OCI-LY7 (cell line): ENCODE results near the gene OR10Z1. TPM values are rescaled to one million over a fixed set of nuclear protein-coding genes. Genes with fewer than 3 reads are reported as not detected.

Source experiments
- BruUV-seq: library from RNA; stranded (reverse); fragments of 400-500 nt; replicated peaks from 2 replicates; lab custom pipeline; 2021; lab: Mats Ljungman, UMichigan
- CTCF ChIA-PET: fragments of 300-600 bp; sonication (Branson Sonifier 250); formaldehyde crosslinking; loops from one replicate; lab custom pipeline; 2022; ENCODE audit warnings: antibody characterized with exemption; ENCODE audit not compliant: unreplicated experiment; lab: Charles Lee
- POLR2A ChIA-PET: fragments of 300-600 bp; sonication (Branson Sonifier 250); formaldehyde crosslinking; loops from one replicate; lab custom pipeline; 2022; ENCODE audit warnings: antibody characterized with exemption; lab: Charles Lee
- DNase-seq: peaks from one replicate; pipeline ENCODE4 v3.0.0-alpha.2; 2015; ENCODE audit warnings: low spot score
- H2AFZ ChIP-seq: fragments of 200-600 bp; sonication (generic), shearing (Covaris generic); 2 replicates; pipeline ENCODE4 v1.6.1; 2014; ENCODE audit warnings: mild to moderate bottlenecking, antibody characterized with exemption, low read length, moderate library complexity
- H3K27ac ChIP-seq: fragments of 200-600 bp; sonication (generic); 2 replicates; pipeline ENCODE4 v1.5.1; 2014; ENCODE audit warnings: mixed run types, low read depth, mild to moderate bottlenecking, moderate library complexity, low read length, inconsistent platforms; ENCODE audit not compliant: poor library complexity, severe bottlenecking
- H3K36me3 ChIP-seq: fragments of 200-600 bp; sonication (generic); 2 replicates; pipeline ENCODE4 v1.6.1; 2014; ENCODE audit warnings: mild to moderate bottlenecking, antibody characterized with exemption, low read length, moderate library complexity, mixed read lengths; ENCODE audit not compliant: insufficient read depth
- H3K4me1 ChIP-seq: fragments of 200-600 bp; sonication (generic); 2 replicates; pipeline ENCODE4 v1.5.1; 2014; ENCODE audit warnings: mild to moderate bottlenecking, low read length; ENCODE audit not compliant: insufficient read depth, poor library complexity, severe bottlenecking
- H3K4me2 ChIP-seq: fragments of 200-600 bp; sonication (generic); 2 replicates; pipeline ENCODE4 v1.6.1; 2014; ENCODE audit warnings: mild to moderate bottlenecking, low read length
- H3K4me3 ChIP-seq: fragments of 200-600 bp; sonication (generic); 2 replicates; pipeline ENCODE4 v1.5.1; 2014; ENCODE audit warnings: mild to moderate bottlenecking, low read depth, low read length; ENCODE audit not compliant: poor library complexity, severe bottlenecking
- H3K79me2 ChIP-seq: fragments of 200-600 bp; sonication (generic); 2 replicates; pipeline ENCODE4 v1.6.1; 2016; ENCODE audit warnings: low read depth, mild to moderate bottlenecking, low read length, moderate library complexity, mixed read lengths; ENCODE audit not compliant: insufficient read depth
- H3K9me2 ChIP-seq: fragments of 200-600 bp; sonication (generic); 2 replicates; pipeline ENCODE4 v1.6.1; 2016; ENCODE audit warnings: mild to moderate bottlenecking, low read length, mixed read lengths; ENCODE audit not compliant: insufficient read depth
- H3K9me3 ChIP-seq: fragments of 200-600 bp; sonication (generic); 2 replicates; pipeline ENCODE4 v1.6.1; 2014; ENCODE audit warnings: mild to moderate bottlenecking, mixed run types, low read length, mixed read lengths
- H4K20me1 ChIP-seq: fragments of 200-600 bp; sonication (generic); 2 replicates; pipeline ENCODE4 v1.6.1; 2014; ENCODE audit warnings: mild to moderate bottlenecking, antibody characterized with exemption, low read length, moderate library complexity, mixed read lengths; ENCODE audit not compliant: insufficient read depth
- EZH2phosphoT487 ChIP-seq: fragments of 200-600 bp; sonication (generic); IDR thresholded peaks from 2 replicates; pipeline ENCODE4 v1.6.1; 2018; ENCODE audit warnings: low read depth, borderline replicate concordance, mild to moderate bottlenecking, mixed run types, antibody characterized with exemption, low read length, moderate library complexity, mixed read lengths
- intact Hi-C: fragments of 100-400 bp; cut with micrococcal nuclease; formaldehyde crosslinking; loops from one replicate; pipeline ENCODE4 v1.10.0; 2022; ENCODE audit not compliant: unreplicated experiment
- total RNA-seq, 2 experiments: library from RNA; depleted of rRNA in 1 of 2; stranded (reverse); fragments of >200 nt in 1 of 2; shearing (Covaris generic) in 1 of 2; gene quantifications; 2 replicates each; pipeline ENCODE4 v1.2.3, GENCODE V29; 2014 to 2022
- TF ChIP-seq, protein P1 (sequence below): fragments of 200-600 bp; sonication (generic); conservative IDR thresholded peaks from 2 replicates; pipeline ENCODE4 v1.5.1; 2014; ENCODE audit warnings: mild to moderate bottlenecking, antibody characterized with exemption, low read length, moderate library complexity, mixed read lengths

The OR10Z1 gene
- total RNA-seq, 2 experiments from 2014 or later = not detected

DNA sequence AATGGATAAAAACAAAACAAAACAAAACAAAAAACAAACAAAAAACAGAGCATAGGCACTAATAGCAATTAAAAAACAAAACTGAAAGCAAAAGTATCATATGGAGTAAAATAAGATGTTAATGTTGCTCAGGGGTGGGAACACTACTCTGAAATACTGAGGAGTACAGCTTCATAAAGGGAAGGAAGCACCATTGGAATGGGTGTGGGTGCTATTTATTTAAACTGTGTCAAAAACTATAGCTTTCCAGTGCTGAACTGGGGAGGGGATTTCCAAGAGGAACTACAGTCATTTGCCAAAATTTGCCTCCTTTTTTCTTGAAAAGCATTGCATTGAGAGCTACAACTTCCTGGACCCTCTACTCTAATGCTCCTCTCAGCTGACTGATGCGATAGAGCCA, 41.4 kb downstream of the OR10Z1 start:
- Histone ChIP-seq H3K9me2 (no peaks in the 10 kb centered on the region), H3K79me2 (no peaks in the 10 kb centered on the region), H3K4me2 (no peak overlapping the region), H3K4me3 (no peak overlapping the region), H3K9me3 (no peaks in the 10 kb centered on the region), H4K20me1 (no peaks in the 10 kb centered on the region), H3K27ac (no peak overlapping the region), H3K36me3 (no peaks in the 10 kb centered on the region), H3K4me1 (peaks cover 4% of the 10 kb centered on the region), H2AFZ (no peak overlapping the region)
- intact Hi-C loops = no loop called here
- ChIA-PET CTCF (no interaction called here), POLR2A (interaction anchor here (0.7 kb wide), 1 partner anchor 31 kb away, joined by 3 read pairs; no protein-coding TSS in a partner anchor)
- no TSS peak for BruUV-seq
- TF ChIP-seq, protein P1, sequence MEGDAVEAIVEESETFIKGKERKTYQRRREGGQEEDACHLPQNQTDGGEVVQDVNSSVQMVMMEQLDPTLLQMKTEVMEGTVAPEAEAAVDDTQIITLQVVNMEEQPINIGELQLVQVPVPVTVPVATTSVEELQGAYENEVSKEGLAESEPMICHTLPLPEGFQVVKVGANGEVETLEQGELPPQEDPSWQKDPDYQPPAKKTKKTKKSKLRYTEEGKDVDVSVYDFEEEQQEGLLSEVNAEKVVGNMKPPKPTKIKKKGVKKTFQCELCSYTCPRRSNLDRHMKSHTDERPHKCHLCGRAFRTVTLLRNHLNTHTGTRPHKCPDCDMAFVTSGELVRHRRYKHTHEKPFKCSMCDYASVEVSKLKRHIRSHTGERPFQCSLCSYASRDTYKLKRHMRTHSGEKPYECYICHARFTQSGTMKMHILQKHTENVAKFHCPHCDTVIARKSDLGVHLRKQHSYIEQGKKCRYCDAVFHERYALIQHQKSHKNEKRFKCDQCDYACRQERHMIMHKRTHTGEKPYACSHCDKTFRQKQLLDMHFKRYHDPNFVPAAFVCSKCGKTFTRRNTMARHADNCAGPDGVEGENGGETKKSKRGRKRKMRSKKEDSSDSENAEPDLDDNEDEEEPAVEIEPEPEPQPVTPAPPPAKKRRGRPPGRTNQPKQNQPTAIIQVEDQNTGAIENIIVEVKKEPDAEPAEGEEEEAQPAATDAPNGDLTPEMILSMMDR = no peak
- TF ChIP-seq EZH2phosphoT487 = no peak
- no peak for DNase-seq

DNA sequence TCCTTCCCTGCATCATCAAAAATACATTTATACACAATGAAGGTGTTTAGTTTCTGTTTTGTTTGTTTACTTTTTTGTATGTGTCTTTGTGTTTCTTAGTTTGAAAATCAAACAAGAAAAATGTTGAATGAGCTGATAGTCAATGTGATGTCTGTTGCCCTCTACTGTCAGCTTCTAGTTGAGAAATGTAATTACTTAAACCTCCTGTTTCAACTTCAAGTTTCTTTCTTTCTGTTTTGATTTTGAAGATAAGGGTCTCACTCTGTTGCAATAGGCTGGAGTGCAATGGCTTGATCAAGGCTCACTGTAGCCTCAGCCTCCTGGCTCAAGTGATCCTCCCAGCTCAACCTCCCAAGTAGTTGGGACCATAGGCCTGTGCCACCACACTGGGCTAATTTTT, 44.0 kb downstream of the OR10Z1 start:
- H4K20me1 ChIP-seq = no peaks in the 10 kb centered on the region
- intact Hi-C loops = no loop called here
- 0 out of 2 replicates have a peak overlapping the region, but pooled peaks have one; percentile 2 for H2AFZ ChIP-seq
- H3K79me2 ChIP-seq = no peaks in the 10 kb centered on the region
- POLR2A ChIA-PET = interaction anchor here (0.5 to 1.6 kb wide), 5 partner anchors 9 to 529 kb away, joined by 3 to 5 read pairs (median 3); no protein-coding TSS in a partner anchor
- H3K27ac ChIP-seq = no peak overlapping the region
- CTCF ChIA-PET = no interaction called here
- TF ChIP-seq EZH2phosphoT487 = no peak
- TF ChIP-seq, protein P1 = peak; percentile 65
- H3K4me3 ChIP-seq = no peak overlapping the region
- H3K4me2 ChIP-seq = no peak overlapping the region
- peaks cover 19% of the 10 kb centered on the region for H3K4me1 ChIP-seq
- H3K36me3 ChIP-seq = no peaks in the 10 kb centered on the region
- DNase-seq = peak; percentile 13
- no peaks in the 10 kb centered on the region for H3K9me3 ChIP-seq
- no peaks in the 10 kb centered on the region for H3K9me2 ChIP-seq
- BruUV-seq = no TSS peak

DNA sequence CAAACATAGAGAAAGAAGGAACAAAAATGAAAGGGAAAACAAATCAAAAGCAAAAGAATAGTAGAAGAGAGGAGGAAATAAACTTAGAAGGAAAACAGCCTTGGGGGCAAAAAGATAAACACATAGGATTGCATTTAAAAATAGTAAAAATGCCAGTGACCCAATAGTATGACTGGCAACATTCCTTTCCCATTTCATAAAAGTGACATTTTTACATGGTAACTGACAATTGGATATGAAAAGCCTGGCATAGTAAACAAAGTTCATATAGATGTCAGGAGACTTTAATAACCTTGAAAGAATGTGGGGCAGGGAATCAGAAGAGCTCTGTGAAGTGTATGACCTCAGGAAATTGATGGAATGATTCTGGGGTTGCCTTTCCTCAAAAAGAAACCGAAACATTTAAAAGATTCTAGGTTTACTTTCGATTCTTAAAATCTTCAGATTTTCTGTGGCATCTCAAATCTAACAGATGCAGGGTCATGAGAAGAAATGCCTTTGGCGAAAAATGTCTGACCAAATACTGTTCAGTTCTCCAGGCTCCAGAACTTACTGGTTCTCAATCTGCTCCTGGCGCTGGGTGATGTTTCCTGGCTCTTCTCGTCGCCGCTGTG, 47.8 kb downstream of the OR10Z1 start:
- BruUV-seq = no TSS peak
- Histone ChIP-seq H3K9me2 (no peaks in the 10 kb centered on the region), H2AFZ (peak overlapping the region; percentile 32; the same call in 1 of the 2 replicates), H3K4me2 (peak overlapping the region; percentile 43), H3K4me1 (peaks cover 28% of the 10 kb centered on the region), H3K27ac (no peak overlapping the region), H3K79me2 (no peaks in the 10 kb centered on the region), H3K36me3 (no peaks in the 10 kb centered on the region), H3K9me3 (no peaks in the 10 kb centered on the region), H4K20me1 (no peaks in the 10 kb centered on the region), H3K4me3 (no peak overlapping the region)
- CTCF ChIA-PET = no interaction called here
- no peak for TF ChIP-seq EZH2phosphoT487
- TF ChIP-seq, protein P1 = no peak
- POLR2A ChIA-PET = no interaction called here
- DNase-seq = no peak
- intact Hi-C loops = loop anchor here (5.0 kb wide), 2 partner anchors 146 to 419 kb away; no protein-coding TSS in a partner anchor
